Stimulated activated CD8-positive, alpha-beta memory T cell treated with anti-CD3 and anti-CD28 coated beads, Interleukin-7, amount 100 ng/mL, for 1 hour (primary cell): ENCODE data around the gene EPOP.
A peak's percentile ranks its signal among the peaks of the same experiment; 100 is the strongest.

ENCODE experiments used
- DNase-seq, 2 donors: peaks; one replicate each; pipeline ENCODE4 v3.0.0-alpha.2; 2020; ENCODE audit warnings: low read depth in 2 of 2

EPOP gene

GRCh38 chr17:38674749-38675615, at the start of gene EPOP:
Gene EPOP (minus strand): TSS chr17:38674957. CDS start chr17:38674495, 462 bp downstream.
- DNase-seq: peak; percentile 66

DNA sequence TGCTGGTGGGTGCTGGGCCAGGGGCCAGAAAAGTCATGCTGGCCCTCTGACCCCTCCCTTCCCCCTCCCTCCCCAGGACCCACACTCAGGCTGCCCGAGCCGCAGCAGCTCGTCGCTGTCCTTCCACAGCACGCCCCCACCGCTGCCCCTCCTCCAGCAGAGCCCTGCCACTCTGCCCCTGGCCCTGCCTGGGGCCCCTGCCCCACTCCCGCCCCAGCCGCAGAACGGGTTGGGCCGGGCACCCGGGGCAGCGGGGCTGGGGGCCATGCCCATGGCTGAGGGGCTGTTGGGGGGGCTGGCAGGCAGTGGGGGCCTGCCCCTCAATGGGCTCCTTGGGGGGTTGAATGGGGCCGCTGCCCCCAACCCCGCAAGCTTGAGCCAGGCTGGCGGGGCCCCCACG, 47.0 kb upstream of the EPOP start:
- no peak for DNase-seq

DNA sequence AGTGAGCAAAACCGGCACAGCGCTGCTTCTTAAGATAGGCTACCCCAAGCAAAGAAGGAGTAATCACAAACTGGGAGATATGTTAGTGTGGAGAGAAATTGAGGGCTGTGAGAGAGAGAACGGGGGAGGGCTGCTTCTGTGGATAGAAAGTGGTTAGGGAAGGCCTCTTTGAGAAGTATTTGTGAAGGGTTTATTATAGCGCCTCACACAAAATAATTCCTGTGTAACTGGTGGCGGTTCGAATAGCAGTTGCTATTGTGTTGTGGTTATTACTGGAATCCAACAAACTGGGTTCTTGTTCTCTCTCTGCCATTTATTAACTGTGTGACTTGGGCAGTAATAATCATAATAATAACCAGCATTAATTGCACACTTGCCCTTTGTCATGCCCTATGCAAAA, 46.2 kb upstream of the EPOP start:
- no peak for DNase-seq

DNA sequence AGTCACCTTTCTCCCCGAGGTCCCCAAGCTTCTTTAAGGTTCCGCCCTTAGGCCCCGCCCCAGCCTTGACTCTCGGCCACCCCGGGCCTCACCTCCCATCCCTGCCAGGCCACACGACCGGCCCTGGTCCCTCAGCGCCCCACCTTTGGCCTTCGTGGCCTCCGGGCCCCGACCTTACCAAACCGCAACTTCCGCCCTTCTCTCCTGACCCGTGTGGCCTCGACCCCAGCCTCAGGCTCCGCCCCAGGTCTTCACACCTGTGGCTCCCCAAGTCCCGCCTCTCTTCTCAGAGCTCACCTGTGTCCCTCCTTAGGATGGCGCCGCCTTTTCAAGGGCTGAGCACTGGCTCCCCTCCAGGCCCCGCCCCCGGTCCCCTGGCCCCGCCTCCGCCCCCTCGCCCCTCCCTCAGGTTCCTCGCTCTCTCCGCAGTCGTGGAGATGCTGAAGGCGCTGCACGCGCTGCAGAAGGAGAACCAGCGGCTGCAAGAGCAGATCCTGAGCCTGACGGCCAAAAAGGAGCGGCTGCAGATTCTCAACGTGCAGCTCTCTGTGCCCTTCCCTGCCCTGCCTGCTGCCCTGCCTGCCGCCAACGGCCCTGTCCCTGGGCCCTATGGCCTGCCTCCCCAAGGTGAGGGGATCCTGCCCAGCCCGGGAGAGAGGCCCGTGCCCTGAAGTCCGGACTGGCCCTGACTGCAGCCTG, 45.3 kb upstream of the EPOP start:
- no peak for DNase-seq

DNA sequence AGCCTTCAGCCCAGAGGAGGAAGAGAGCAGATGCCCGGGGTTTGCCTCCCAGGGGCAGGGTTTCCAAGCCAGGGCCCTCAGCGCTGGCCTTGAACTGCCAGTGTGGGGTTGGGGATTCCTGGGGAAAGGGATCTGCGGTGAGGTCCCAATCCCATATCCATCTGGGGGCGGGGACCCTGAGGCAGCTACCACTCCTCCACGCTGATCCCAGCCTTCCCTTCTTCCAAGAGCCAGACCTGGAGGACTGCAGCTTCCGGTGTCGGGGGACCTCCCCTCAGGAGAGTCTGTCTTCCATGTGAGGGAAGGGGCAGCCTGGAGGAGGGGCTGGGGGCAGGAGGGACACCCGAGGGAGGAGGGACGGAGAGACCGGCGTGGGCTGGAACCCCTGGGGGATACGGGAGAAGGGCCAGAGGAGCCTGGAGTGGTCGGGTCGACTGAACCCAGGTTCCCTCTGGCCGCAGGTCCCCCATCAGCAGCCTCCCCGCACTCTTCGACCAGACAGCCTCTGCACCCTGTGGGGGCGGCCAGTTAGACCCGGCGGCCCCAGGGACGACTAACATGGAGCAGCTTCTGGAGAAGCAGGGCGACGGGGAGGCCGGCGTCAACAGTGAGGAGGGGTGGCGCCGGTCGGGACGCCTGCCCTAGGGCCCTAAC, 44.7 kb upstream of the EPOP start:
- DNase-seq: no peak

- DNase-seq: no peak
Measured at GRCh38 chr17:38717139-38717745, 42.5 kb upstream of the EPOP start.

DNA sequence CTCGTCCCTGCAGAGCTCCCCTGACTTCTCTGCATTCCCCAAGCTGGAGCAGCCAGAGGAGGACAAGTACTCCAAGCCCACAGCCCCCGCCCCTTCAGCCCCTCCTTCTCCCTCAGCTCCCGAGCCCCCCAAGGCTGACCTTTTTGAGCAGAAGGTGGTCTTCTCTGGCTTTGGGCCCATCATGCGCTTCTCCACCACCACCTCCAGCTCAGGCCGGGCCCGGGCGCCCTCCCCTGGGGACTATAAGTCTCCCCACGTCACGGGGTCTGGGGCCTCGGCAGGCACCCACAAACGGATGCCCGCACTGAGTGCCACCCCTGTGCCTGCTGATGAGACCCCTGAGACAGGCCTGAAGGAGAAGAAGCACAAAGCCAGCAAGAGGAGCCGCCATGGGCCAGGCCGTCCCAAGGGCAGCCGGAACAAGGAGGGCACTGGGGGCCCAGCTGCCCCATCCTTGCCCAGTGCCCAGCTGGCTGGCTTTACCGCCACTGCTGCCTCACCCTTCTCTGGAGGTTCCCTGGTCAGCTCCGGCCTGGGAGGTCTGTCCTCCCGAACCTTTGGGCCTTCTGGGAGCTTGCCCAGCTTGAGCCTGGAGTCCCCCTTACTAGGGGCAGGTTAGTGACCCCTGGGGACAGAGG, 41.7 kb upstream of the EPOP start:
- DNase-seq: no peak

DNA sequence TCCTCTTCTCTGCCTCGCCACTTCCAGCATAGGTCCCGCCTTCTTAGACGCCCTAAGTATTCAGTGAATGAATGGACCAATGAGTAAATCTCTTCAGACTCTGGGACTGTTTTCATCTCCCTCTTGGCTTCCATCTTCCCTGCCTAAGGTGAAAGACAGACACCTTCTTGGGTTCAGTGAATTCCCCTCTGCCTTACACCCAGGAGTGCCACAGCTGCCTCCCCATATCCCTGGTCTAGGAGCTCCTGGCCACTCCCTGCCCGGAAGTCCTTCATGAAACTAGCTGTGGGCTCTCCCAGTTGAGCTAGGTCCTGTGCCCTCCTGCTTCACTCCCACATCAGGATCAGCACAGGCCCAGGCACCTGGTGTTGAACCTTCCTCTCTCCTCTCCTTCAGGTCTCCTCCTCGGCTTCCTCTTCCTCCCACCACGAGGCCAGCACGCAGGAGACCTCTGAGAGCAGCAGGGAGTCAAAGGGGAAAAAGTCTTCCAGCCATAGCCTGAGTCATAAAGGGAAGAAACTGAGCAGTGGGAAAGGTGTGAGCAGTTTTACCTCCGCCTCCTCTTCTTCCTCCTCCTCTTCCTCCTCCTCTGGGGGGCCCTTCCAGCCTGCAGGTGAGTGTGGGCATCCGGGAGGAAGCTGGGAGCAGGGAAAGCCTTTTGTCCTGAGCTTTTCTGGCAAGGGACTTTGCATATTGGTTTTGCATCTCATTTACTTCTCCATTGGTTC, 40.6 kb upstream of the EPOP start:
- no peak for DNase-seq

GRCh38 chr17:38713456-38714075, 38.8 kb upstream of the EPOP start:
- no peak for DNase-seq

GRCh38 chr17:38712593-38712992, 37.8 kb upstream of the EPOP start:
- no peak for DNase-seq

- no peak for DNase-seq
Measured at GRCh38 chr17:38711792-38712571, 37.2 kb upstream of the EPOP start.

DNA sequence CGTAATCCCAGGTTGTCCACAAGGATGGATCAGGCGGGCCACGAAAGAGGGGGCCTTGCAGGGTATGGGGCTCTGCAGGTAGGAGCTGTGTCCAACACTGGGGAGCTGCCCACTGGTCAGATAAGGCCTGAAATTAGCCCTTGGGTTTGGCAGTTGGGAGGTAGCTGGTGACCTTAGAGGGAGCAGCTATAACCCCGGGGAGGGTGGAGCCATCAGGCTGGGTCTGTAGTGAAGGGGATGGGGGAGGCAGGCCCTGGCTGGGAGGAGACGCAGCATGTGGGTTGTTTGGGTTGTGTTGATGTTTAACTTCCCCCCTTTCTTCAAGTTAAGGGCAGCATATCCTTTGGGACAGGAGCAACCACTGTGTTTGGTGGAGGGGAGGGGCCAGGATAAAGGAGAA, 36.2 kb upstream of the EPOP start:
- DNase-seq: no peak

- DNase-seq: no peak
Measured at GRCh38 chr17:38710604-38710962, 35.8 kb upstream of the EPOP start.

- no peak for DNase-seq
Measured at GRCh38 chr17:38709864-38710603, 35.3 kb upstream of the EPOP start.

DNA sequence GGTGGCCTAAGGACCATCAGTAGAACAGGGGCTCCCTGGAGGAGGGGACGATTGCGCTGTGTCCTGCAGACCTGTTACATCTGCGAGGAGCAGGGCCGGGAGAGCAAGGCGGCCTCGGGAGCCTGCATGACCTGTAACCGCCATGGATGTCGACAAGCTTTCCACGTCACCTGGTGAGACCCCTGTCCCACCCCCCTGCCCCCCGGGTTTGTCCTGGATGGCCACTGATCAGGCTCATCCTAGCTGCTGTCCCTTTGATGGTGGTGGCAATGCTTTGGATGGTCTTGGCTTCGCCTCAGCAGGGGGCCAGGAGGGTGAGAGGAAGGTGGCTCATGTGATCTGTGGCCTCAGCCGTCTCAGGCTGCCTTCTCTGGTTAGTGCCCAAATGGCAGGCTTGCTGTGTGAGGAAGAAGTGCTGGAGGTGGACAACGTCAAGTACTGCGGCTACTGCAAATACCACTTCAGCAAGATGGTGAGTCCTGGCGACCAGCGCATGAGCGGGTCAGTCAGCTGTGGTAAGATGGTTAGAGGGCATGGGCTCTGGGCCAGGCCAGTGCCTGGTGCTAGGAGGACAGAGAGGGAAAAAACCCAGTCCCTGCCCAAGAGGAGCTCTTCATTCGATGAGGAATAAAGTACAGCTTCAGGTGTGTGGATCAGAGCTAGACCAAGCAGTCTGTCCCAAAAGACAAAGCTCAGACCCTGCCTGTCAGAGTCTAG, 34.5 kb upstream of the EPOP start:
- no peak for DNase-seq

DNA sequence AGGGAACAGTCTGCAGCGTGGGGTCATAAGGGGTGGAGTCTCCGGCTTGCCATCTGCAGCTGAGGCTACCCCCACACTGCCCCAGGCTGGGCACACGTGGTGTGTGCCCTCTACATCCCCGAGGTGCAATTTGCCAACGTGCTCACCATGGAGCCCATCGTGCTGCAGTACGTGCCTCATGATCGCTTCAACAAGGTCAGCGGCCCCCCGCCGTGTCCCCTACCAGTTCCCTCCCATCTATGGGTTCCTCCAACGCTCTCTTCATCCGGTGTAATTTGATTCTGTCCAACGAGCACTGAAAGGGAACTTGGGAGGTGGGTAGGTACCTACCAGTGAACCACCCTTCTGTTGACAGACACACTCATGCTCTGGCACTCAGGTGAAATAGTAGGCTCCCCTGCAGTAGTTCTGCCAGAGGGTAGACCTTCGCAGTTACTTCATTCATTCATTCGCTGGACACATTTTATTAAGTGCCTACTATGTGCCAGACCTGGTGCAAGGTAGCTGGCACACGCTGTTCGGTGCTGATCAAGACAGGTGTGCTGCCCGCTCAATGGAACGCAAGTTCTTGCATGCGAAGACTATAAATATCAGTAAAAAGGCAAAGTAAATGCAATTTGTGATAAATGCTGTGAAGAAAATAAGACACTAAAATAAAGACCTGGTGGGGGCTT, 33.1 kb upstream of the EPOP start:
- no peak for DNase-seq

GRCh38 chr17:38706505-38707216, 31.9 kb upstream of the EPOP start:
- DNase-seq: no peak
